HL-60 (cell line): ENCODE measurements around the gene ZNRF4.

Source experiments
- DNase-seq, 2 experiments: peaks; one replicate each; pipeline ENCODE4 v3.0.0-alpha.2; 2010 to 2020; ENCODE audit warnings: low read depth in 1 of 2, low spot score in 1 of 2
- H3K27ac ChIP-seq: fragments of 250-450 bp; sonication (Bioruptor Pico); replicated peaks from 2 replicates; pipeline ENCODE4 v1.5.1; 2020; ENCODE audit warnings: mild to moderate bottlenecking, moderate library complexity
- H3K27me3 ChIP-seq: fragments of 250-450 bp; sonication (Bioruptor Pico); 2 replicates; pipeline ENCODE4 v1.5.1; 2021; ENCODE audit warnings: mild to moderate bottlenecking, moderate library complexity; ENCODE audit not compliant: insufficient read depth, poor library complexity, severe bottlenecking
- H3K4me3 ChIP-seq: replicated peaks from 2 replicates; pipeline ENCODE4 v1.5.1; 2011; ENCODE audit warnings: mild to moderate bottlenecking, control low read depth, low read length; ENCODE audit not compliant: insufficient read depth
- CTCF ChIP-seq: IDR thresholded peaks from one replicate; pipeline ENCODE4 v1.5.1; 2011; ENCODE audit warnings: low read length, control low read depth, inconsistent platforms; ENCODE audit not compliant: insufficient read depth
- GABPA ChIP-seq: IDR thresholded peaks from 2 replicates; pipeline ENCODE4 v1.6.1; 2012; ENCODE audit warnings: low read depth
- POLR2AphosphoS5 ChIP-seq: IDR thresholded peaks from 2 replicates; pipeline ENCODE4 v1.6.1; 2012; ENCODE audit warnings: low read depth
- REST ChIP-seq: IDR thresholded peaks from 2 replicates; pipeline ENCODE4 v1.6.1; 2012; ENCODE audit warnings: low read depth; ENCODE audit not compliant: insufficient replicate concordance
- SPI1 ChIP-seq: IDR thresholded peaks from 2 replicates; pipeline ENCODE4 v1.6.1; 2012; ENCODE audit warnings: low read depth, mild to moderate bottlenecking, borderline replicate concordance

The ZNRF4 gene

GRCh38 chr19:5466072-5466471, 10.9 kb downstream of the ZNRF4 start:
- no peak for TF ChIP-seq CTCF
- TF ChIP-seq REST, result no peak
- TF ChIP-seq GABPA, result no peak
- no peak for TF ChIP-seq POLR2AphosphoS5
- TF ChIP-seq SPI1, result no peak
- DNase-seq, result no peak
- H3K27me3 ChIP-seq, result no peaks in the 10 kb centered on the region
- no peak overlapping the region for H3K4me3 ChIP-seq
- no peak overlapping the region for H3K27ac ChIP-seq

GRCh38 chr19:5466814-5467291, 11.6 kb downstream of the ZNRF4 start:
- TF ChIP-seq GABPA, result no peak
- no peak for TF ChIP-seq REST
- TF ChIP-seq POLR2AphosphoS5, result no peak
- TF ChIP-seq CTCF, result no peak
- no peak for TF ChIP-seq SPI1
- no peak overlapping the region for H3K4me3 ChIP-seq
- no peak for DNase-seq
- no peaks in the 10 kb centered on the region for H3K27me3 ChIP-seq
- no peak overlapping the region for H3K27ac ChIP-seq

GRCh38 chr19:5470264-5470671, 15.1 kb downstream of the ZNRF4 start:
- no peak for DNase-seq

More at GRCh38 chr19:5470264-5470671, 15.1 kb downstream of the ZNRF4 start:
- H3K27ac ChIP-seq, result no peak overlapping the region
- no peak overlapping the region for H3K4me3 ChIP-seq
- TF ChIP-seq GABPA (no peak), REST (no peak), POLR2AphosphoS5 (no peak), SPI1 (no peak), CTCF (no peak)
- H3K27me3 ChIP-seq, result no peaks in the 10 kb centered on the region
